ENCODE results near the gene FAM174C.

Gene FAM174C

DNA sequence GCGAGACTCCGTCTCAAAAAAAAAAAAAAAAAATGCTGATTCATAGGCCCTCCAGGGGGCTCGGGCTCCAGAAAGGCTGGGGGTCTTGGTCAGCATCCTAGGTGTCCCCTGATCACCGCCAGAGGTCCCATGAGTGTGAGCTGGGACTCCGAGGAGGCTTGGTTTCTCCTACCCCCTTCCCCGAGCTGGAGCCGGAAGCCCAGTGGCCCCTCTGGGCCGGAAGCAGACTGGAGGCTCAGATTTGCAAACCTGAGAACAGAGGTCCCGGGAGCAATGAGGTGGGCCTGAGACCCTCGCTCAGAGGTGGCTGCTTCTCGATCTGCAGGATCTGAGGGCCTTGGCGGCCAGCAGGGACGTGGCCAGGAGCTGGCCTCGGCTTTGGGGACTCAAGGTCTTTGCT lies 51.8 kb downstream of the FAM174C start:
- no peak for DNase-seq
